ENCODE results near the gene NEK1.

- TF ChIP-seq CTCF (IDR thresholded peaks at IDR 0.05) (no peak), POLR2A (IDR thresholded peaks at IDR 0.05) (no peak)
Measured at GRCh38 chr4:169351872-169352271, 260.5 kb downstream of the NEK1 start.

Measured in testis (tissue), 2 donors.